ENCODE data around the gene GULP1.
"Not testable (repeated sequence)": the region's sequence is repeated elsewhere in the genome, so short reads cannot be mapped to it uniquely, and the experiment has no call there.

Gene GULP1, protein sequence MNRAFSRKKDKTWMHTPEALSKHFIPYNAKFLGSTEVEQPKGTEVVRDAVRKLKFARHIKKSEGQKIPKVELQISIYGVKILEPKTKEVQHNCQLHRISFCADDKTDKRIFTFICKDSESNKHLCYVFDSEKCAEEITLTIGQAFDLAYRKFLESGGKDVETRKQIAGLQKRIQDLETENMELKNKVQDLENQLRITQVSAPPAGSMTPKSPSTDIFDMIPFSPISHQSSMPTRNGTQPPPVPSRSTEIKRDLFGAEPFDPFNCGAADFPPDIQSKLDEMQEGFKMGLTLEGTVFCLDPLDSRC

DNA sequence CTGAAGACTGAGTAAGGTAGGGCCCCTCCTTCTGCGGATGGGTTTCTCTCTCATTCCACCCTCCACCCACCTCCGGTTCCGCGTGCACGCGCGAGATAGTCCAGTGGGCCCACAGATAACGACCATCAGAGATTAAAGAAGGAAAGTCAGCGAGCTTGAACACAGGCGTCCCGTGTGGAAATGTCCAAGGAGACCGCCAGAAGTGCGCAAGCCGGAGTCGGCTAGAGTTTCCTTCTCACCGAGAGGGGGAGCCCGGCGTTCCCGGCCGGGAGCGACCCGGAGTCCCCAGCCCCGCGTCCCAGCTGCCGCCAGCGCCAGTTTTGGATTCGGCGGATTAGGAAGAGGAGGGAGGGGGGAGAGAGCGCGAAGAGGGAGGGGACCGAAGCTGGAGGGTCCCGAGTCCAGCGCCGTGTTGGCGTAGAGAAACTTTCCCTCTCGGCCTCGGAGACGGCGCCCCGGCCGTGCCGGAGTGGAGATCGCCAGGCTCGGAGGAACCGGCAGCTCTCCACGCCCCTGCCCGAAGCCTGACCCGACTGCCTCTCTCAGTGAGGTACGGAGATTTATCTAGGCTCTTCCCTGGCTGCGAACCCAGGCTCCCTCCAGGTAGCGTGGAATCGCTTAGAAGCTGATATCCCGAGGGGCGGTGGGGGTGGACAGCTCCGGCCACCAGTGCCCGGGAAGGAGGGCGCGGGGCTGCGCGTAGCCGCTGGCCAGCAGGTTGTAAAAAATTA is at the start of gene GULP1:
GULP1 (plus strand) TSS at position 258 of the 731 bp plus-strand sequence. CDS start 185,829 bp downstream, outside the sequence.
- DNase-seq, result no peak

DNA sequence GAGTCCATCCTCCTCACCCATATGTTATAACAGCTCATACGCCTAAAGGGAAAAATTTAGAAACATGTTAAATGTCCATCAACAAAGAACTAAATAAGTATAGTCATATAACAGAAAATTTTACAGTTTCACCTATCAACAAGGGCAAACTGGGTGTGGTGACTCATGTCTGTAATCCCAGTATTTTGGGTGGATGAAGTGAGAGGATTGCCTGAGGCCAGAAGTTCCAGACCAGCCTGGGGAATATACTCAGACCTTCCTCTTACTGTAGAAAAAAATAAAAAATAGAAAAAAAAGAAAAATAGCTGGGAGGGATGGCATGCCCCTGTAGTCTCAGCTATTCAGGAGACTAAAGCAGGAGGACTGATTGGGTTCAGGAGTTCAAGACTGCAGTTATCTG is 48.3 kb upstream of the GULP1 start:
- no peak for DNase-seq

DNA sequence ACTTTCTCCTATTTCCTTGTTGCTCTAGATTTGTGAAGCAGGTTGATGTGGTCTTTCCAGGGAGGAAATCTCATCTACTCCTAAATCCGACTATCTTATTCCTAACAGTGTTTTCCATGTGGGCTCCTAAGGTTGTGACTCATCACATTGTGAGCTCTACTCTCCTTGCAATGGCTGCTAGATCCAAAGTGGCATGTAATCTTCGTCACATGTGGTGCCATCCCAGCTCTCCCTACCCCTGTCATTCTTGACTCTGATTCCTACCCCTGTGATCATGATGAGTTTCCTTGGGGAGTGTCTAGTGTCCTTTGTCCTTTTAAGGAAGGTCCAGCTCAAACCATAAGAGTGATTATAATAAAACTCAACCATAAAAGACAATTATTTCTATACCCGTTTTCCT is 47.3 kb upstream of the GULP1 start:
- DNase-seq, result no peak

DNA sequence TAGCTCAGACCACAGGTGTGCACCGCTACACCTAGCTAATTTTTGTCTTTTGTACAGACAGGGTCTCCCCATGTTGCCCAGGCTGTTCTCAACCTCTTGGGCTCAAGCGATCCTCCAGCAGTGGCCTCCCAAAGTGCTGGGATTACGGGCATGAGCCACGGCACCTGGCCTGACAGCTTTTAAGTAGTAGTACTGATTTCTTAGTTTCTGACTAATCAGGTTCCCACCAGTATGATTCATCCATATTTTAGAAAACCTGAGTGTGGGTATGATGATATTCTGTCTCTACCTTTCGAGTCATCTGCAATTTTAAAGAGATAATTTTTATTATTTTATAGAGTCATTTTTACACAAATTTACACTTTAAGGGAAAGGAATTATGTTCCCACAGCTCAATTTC is 46.4 kb upstream of the GULP1 start:
- DNase-seq, result no peak

DNA sequence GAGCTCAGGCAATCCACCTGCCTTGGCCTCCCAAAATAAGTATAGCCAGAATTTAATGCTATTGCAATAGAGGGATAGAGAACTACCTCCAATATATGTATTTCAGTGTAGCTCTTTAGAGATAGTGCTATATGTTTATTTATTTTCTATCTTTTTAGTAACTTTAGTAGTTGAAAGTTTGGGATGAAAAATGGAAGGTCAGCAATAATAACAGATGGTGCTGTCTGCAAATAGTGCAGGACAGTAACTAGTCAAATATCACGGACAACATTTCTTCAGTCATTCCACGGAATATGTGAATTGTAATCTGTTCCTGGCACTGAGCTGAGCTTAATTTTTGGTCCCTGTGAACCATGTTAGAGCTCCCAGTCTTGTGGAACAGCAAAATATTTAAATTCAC is 43.2 kb upstream of the GULP1 start:
- no peak for DNase-seq

DNA sequence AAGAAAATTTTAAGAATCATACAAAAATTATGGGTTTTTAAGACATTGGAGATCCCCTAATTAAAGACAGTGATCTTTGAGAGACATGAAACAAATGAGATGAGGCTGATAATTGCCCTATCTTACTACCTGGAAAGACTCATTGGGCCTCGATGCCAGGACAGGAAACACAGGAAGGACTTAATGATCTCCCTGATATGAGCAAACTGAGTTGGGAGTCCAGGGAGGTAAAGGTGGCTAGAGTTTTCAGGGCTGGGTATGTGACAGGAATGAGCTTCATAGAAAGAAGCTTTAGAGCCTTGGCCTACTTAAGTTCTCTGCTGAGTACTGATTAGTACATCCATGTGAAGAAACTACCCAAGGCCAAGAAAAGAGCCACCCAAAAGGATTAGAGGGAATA is 40.6 kb upstream of the GULP1 start:
- no peak for DNase-seq

DNA sequence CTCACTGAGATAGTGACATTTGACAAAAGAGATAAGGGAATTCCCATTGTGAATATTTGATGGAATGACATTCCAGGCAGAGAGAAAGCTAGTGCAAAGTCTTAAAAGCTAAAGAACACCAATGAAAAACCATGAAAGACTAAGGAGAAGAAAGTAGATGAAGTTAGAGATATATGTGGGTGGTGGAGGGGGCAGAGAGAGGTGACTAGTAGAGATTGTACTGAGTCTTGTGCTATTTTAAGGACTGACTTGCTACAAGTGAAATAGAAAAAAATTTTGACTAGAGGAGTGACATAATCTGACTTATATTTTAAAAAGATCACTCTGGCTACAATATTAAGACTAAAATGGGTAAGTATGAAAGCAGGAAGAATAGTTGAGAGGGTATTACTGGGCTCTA is 35.3 kb upstream of the GULP1 start:
- no peak for DNase-seq

DNA sequence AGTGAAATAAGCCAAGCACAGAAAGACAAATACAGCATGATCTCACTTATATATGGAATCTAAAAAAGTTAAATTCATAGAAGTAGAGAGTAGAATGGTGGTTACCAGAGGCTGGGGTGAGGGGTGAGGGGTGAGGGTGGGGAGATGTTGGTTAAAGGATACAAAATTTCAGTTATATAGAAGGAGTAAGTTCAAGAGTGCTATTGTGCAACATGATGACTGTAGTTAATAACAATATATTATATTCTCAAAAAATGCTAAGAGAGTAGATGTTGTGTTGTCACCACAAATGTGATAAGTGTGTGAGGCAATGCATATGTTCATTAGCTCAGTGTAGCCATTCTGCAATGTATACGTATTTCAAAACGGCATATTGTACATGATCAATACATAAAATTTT is 26.4 kb upstream of the GULP1 start:
- DNase-seq, result no peak

DNA sequence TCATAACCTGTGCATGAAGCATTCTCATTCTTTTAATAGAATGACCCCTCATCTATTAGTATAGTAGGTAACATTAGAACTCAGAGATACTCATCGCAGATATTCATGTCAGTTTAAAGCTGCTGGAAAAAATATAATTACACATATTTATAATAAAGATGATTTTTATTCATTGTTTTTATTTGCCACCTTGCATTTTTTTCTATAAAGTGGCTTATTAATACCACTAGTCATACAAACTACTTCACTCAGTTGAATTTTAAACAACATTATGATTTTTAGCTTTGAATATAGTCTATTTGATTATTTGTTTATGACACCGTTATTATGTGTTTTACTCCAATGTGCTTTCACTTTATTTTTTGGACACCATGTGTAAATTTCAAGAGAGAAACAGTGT is 23.9 kb upstream of the GULP1 start:
- no peak for DNase-seq

DNA sequence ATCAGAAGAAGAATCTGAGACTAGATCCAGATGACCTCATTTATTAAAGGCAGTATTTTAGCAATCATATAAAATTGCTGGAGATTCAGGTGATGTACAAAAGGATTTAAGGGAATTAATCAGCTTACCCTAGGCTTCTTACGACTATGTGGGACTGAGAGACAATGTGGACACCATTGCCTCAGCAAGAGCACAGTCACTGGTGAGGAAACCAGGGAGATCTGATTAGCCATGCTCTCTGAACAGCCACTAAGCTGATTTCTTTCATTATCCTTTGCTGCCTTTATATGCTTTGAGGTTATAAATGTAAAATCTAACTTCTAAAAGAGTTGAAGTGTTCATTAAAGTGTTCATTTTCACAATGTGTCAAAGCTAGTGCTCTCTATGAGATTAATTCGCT is 22.7 kb upstream of the GULP1 start:
- DNase-seq, result no peak

DNA sequence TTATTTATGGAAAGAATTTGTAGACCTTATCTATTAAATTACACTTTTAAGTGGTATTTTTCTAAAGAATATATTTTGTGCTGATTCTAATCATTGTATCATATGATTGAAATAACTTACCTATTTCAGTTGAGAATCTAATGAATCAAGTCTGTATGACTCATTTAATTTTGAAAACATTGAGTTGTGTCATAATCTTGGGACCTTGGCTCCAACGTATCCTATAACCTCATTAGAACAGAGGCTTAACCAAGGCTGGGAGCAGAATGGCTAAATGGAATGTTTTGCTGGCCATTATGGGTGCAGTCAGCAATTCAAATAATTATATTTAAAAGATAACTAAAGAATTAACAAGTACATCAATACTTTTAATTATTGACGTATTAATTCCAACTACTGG is 19.6 kb upstream of the GULP1 start:
- no peak for DNase-seq

DNA sequence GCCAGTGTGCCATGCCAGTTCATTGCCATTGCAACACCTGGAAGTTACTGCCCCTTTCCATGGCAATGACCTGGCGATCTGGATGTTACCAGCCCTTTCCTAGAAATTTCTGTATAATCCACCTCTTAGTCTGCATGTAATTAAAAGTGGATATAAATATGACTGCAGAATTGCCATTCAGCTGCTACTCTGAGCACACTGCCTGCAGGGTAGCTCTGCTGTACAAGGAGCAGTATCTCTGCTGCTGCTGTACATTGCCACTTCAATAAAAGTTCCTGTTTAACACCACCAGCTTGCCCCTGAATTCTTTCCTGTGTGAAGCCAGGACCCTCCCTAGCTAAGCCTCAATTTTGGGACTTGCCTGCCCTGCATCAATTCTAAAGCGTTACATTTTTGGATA is 17.4 kb upstream of the GULP1 start:
- no peak for DNase-seq

DNA sequence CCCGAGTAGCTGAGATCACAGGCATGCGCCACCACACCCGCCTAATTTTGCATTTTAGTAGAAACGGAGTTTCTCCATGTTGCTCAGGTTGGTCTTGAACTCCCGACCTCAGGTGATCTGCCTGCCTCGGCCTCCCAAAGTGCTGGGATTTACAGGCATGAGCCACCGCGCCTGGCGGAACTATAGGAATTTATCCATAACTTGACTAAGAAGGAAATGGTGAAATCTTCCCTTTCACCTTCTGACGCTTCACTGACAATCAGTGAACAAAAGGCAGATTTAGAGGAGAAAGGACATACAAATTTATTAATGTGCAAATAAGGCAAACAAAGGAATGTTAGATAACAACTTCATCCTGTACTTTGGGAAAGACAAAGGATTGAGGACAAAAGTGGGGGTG is 15.4 kb upstream of the GULP1 start:
- DNase-seq, result no peak

DNA sequence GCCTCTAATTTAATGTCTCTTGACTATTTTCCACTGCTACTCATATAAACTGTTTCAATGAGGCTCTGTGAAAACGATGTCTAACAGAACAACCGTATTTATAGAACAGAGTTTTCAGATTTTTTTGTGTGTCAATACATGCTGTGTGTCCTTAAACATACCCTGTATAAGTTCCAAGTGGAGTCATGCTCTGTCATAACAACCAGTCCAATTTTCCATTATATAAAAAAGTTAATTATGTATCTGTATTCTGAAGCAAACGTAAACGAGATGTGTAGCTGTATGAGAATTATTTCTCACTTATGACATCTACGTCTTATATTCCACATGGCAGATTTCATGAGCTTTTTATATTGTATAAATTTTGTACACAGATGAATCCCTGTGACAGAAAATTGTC is 13.9 kb upstream of the GULP1 start:
- no peak for DNase-seq

DNA sequence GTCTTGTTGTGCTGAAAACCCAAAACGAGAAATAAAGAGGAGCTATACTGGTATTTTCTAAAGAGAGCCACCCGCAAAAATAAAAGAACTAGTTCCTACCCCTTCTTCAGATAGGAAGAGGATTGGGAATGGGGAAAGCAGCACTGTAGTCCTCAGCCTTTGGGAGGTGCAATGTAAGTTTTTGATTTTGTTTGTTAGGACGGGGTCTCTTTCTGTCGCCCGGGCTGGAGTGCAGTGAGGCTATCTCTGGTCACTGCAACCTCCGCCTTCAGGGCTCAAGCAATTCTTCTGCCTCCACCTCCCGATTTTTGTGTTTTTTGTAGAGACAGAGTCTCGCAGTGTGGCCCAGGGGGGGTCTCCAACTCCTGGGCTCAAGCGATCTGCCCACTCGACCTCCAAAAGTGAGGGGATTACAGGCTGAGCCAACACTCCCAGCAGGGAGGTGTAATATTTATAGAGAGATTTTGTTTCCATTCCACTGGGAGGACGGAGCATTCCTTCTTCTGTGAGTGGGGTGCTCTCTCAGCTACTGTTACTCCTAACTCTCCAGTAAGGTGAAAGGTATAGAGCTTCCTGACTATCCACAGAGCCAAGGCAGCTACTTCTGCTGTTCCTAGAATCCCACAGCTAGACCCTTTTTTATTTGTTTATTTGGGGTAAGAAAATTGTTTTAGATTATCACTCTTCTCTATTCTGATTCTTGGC is 13.1 kb upstream of the GULP1 start:
- no peak for DNase-seq

DNA sequence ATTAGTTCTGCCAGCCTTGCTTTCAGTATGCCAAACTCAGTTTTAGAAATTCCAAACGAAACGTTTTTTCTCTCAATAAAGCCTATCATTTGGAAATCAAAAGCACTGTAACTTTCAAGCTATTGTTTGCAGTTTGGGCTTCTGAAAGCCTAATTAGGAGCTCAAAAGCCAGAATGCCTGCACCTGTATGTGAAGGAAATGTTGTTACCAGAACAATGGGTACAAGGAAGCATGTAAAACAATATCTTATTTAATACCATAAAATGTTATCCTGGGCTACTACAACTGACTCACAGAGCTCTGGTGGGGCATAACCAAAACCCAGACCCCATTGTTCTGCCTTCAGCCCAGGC is 12.6 kb upstream of the GULP1 start:
- no peak for DNase-seq

DNA sequence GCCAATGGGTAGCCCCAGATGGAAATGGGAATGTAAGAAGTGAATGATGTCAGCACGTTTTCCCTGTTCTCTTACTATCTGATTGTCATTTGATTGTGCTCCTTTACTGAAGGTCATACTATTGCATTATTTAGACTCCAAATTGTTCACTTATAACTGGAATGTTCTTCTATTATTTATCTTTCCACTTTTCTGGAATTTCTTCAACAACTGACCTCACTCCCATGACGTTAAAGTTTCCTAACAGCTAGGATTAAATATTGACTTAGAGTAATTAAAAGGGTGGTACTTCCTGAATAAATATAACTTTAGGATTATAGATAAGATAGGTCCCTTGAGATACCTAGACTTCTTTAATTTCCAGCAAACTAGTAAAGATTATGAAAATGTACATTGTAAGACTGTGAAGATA is 10.9 kb upstream of the GULP1 start:
- DNase-seq, result no peak

DNA sequence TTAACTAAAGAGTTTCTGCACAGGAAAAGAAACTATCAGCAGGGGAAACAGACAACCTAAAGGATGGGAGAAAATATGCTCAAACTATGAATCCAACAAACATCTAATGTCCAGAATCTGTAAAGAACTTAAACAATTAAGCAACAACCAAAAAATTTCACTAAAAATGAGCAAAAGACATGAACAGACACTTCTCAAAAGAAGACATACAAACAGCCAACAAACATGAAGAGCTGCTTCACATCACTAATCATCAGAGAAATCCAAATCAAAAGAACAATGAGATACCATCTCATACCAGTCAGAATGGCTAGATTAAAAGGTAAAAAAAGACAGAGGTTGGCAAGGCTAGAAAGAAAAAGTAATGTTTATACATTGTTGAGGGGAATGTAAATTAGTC is 8.8 kb upstream of the GULP1 start:
- no peak for DNase-seq

DNA sequence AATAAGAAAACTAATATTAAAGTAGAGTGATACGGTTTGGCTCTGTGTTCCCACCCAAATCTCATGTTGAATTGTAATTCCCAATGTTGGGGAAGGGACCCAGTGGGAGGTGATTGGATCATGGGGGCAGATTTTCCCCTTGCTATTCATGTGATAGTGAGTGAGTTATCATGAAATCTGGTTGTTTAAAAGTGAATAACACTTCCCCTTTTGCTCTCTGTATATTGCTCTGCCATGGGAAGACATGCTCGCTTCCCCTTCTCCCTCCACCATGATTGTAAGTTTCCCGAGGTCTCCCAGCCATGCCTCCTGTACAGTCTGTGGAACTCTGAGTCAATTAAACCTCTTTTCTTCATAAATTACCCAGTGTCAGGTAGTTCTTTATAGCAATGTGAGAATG is 7.4 kb upstream of the GULP1 start:
- DNase-seq, result not testable (repeated sequence)

DNA sequence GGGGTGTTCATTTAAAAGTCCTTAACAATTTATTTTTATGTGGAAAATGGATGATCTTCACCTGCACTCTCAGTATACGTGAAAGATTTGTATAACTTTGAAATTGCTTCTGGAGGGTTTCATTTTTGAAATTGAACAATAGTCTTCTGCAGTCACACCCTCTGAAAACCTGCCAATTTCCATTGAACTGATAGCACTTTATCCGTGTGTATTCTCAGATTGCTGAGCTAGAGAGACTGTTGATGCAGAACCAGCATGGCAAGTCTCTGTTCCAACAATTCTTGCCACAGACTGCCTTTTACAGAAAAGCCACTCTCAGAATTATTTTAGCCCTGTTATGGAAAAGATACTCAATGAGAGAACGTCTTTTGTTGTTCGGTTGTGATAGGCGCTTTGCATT is 6.6 kb upstream of the GULP1 start:
- DNase-seq, result no peak

DNA sequence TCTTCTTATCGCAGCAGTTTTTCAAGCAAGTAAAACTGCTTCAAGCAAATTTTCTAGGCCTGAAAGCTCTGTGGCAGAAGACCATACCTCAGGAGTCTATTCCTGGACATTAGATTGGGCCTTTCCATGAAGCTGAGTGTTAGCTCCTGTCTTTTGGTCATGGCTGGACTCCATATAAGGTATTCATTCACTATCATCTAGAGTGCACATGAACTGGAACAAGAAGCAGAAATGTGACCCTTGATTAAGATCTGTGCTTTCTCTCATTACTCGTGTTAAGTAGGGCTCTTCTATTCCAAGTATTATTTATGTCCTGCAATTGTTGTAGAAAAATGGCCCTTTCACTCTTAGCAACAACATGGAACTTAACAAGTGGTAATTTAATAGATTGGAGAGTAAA is 5.9 kb upstream of the GULP1 start:
- no peak for DNase-seq

DNA sequence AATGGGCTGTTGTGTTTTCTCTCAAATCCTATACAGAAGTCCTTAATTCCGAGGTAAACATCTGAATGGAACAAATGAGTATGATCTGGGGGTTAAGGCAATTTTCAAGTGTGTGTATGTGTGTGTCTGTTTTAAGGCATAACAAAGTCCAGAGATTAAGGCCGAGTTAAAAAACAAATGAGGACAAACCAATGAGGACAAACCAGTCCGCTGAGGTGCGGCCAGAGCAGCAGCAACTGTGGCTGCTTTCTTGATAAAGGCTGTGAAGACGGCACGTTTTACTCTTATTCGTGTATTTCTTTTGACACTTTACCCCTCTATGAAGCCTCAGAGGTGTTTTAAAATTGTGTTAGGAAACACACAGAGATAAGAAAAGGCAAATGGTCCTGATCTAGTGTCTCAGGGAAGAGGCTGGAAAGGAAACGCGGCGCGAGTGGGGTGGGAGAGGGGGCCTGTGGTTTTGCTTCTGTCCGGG is 495 bp upstream of the GULP1 start:
- no peak for DNase-seq

DNA sequence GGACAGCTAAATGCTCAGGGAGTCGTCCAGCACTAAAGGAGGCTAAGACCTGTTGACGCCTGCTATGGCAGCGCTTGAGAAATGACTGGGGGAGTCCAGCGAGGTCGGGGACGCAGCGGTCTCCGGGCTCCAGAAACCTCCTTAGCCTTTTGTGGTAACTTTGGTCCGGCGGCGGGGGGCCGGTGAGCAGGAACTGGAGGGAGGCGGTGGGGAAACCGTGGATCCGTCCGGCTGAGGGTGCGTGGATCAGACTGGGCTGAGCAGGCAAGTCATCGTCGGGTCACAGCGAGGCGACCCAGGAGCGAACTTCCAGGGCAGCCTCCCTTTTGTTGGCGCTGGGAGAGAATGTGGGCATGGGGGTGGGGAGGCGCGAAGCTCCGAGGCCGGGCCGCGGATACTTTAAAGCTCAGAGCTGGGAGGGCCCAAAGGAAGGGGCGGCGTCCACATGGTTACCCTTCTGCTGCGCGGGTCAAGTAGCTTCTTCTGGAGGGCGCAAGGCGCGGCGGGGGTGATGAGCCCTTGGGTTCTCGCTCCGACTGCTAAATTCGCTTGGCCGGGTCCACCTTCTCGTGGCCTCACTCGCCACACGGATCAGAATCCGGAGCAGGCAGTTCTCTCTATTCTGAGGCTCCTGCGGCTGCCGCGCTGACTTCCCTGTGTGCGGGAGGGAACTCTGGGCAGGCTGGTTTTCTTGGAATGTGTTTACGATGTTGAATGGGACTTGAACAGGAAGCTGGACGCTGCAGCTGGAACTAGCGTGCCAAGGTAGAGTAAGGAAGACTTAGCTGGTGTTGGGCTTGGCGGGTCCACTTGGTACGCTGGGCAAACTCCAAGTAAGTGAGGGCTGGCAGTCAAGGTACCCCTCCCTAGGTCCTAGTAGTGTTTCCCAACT is 920 bp downstream of the GULP1 start:
- DNase-seq, result no peak
